HUES48 (cell line): Measurements from ENCODE around the gene HOMER2.
"Not testable (repeated sequence)": the region's sequence is repeated elsewhere in the genome, so short reads cannot be mapped to it uniquely, and the experiment has no call there.

Experiments
- H3K27ac ChIP-seq: one replicate; pipeline ENCODE4 v1.7.0; 2013; ENCODE audit warnings: low read depth, low read length, inconsistent platforms
- H3K27me3 ChIP-seq: 2 replicates; pipeline ENCODE4 v1.6.1; 2013; ENCODE audit warnings: mild to moderate bottlenecking, low read length; ENCODE audit not compliant: control insufficient read depth, insufficient read depth
- H3K36me3 ChIP-seq: 2 replicates; pipeline ENCODE4 v1.6.1; 2013; ENCODE audit warnings: low read length; ENCODE audit not compliant: control insufficient read depth, insufficient read depth
- H3K4me1 ChIP-seq: 2 replicates; pipeline ENCODE4 v1.6.1; 2013; ENCODE audit warnings: mild to moderate bottlenecking, low read length; ENCODE audit not compliant: control insufficient read depth, insufficient read depth
- H3K4me3 ChIP-seq: 2 replicates; pipeline ENCODE4 v1.5.1; 2013; ENCODE audit warnings: mild to moderate bottlenecking, low read depth, low read length
- H3K9ac ChIP-seq: 2 replicates; pipeline ENCODE4 v1.6.1; 2013; ENCODE audit warnings: mild to moderate bottlenecking, low read depth, low read length, moderate library complexity
- H3K9me3 ChIP-seq: 2 replicates; pipeline ENCODE4 v1.6.1; 2013; ENCODE audit warnings: low read length; ENCODE audit not compliant: control insufficient read depth, insufficient read depth

The HOMER2 gene

GRCh38 chr15:82830427-82831173 is 121.9 kb downstream of the HOMER2 start:
- H3K36me3 ChIP-seq = peaks cover 66% of the 10 kb centered on the region
- H3K4me3 ChIP-seq = no peak overlapping the region
- no peak overlapping the region for H3K9ac ChIP-seq
- H3K27me3 ChIP-seq = no peaks in the 10 kb centered on the region
- no peaks in the 10 kb centered on the region for H3K9me3 ChIP-seq
- H3K4me1 ChIP-seq = peaks cover 4% of the 10 kb centered on the region; the same call in 1 of the 2 replicates
- no peak overlapping the region for H3K27ac ChIP-seq

DNA sequence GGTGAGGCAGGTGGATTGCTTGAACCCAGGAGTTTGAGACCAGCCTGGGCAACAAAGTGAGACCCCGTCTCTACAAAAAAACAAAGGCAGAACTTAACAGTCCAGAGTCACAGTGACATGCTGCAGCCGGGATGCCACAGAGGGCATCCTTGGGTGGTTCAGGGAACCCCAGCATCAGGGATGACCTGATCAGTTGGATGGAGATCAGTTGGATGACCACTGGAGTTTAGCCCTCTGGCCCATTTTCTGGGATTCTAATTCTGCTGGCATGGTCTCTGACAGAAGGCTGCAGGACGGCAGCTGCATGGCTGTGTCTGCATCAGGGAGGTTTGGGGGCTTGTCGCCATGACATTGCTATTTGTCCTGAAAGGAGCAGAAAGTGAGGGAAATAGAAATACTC is 123.3 kb downstream of the HOMER2 start:
- Histone ChIP-seq H3K36me3 (peaks cover 62% of the 10 kb centered on the region), H3K9ac (no peak overlapping the region), H3K27ac (no peak overlapping the region), H3K4me1 (peaks cover 4% of the 10 kb centered on the region; the same call in 1 of the 2 replicates), H3K27me3 (no peaks in the 10 kb centered on the region), H3K9me3 (no peaks in the 10 kb centered on the region), H3K4me3 (no peak overlapping the region)

GRCh38 chr15:82828075-82828474 is 124.4 kb downstream of the HOMER2 start:
- H3K36me3 ChIP-seq = peaks cover 60% of the 10 kb centered on the region
- peaks cover 4% of the 10 kb centered on the region; the same call in 1 of the 2 replicates for H3K4me1 ChIP-seq
- H3K9me3 ChIP-seq = no peaks in the 10 kb centered on the region
- no peak overlapping the region for H3K4me3 ChIP-seq
- H3K27me3 ChIP-seq = no peaks in the 10 kb centered on the region
- H3K27ac ChIP-seq = no peak overlapping the region
- H3K9ac ChIP-seq = no peak overlapping the region

DNA sequence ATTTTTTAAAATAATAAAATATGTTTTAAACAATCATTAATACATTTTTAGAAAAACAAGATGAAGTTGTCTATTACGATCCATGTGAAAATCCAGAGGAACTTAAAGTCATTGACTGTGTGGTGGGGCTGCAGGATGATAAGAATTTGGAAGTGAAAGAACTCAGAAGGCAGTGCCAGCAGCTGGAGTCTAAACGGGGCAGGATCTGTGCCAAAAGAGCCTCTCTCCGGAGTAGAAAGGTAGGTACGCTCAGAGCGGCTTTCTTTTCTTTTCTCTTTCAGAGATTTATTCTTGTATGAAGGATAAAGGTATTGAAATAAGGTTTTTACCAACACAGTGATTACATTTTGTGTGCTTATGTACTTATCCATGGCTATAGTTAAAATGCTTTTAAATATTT is 129.5 kb downstream of the HOMER2 start:
- Histone ChIP-seq H3K9ac (no peak overlapping the region), H3K36me3 (peaks cover 59% of the 10 kb centered on the region), H3K27me3 (no peaks in the 10 kb centered on the region), H3K9me3 (no peaks in the 10 kb centered on the region), H3K4me1 (no peaks in the 10 kb centered on the region), H3K4me3 (no peak overlapping the region), H3K27ac (no peak overlapping the region)

DNA sequence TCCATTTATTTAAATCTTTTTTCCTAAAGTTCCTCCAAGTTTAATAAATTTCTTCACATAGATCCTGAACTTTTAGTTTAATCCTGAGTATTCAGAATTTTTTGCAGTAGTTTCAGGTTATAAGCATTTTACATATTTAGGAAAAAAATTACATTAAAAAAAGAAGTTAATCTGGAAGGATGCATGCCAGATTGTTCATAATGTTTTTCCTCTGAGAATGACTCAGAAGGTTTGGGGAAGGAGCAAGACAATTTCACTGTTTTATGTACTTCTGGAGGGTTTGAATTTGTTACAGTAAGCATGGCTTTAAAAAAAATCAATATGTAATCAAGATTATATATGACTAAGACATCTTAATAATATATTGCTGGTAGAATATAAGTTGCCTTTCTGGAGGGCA is 130.7 kb downstream of the HOMER2 start:
- not testable (repeated sequence) for H3K9me3 ChIP-seq, H3K27ac ChIP-seq, H3K9ac ChIP-seq, H3K4me3 ChIP-seq, H3K27me3 ChIP-seq, H3K4me1 ChIP-seq
- H3K36me3 ChIP-seq = peaks cover 55% of the 10 kb centered on the region

DNA sequence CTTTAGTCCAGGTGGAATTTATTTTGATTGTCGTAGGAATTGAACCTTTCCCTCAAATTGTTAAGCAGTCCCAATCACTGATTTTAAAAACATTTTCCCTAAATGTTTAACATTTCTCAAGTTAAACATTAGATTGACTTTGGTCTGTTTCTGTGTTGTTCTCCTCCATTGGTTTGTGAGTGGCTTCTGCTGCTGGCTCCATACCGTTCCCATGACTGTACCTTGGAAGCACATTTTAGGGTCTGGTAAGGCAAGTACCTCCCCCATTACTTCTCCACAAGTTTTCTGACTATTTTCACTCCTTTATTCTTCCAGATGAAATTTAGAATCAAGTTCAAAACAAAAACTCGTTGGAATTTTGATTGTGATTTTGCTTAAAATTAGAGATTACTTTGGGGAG is 131.1 kb downstream of the HOMER2 start:
- H3K36me3 ChIP-seq = peaks cover 50% of the 10 kb centered on the region
- not testable (repeated sequence) for H3K27ac ChIP-seq

DNA sequence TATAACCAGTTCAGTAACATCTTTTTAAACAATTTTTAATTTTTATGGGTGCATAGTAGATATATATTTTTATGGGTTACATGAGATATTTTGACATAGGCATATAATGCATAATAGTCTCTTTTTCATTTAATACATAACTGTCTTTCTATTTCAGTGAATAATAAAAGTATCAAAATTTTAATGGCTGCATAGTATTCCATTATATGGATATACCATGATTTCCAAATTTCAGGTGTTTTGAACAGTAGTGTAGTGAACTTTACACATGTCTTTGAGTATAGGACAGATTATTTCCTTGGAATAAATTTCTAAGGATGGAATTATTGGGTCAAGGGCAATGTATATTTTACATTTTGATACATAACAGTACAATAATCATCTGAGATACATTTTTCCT is 132.4 kb downstream of the HOMER2 start:
- H3K27ac ChIP-seq = no peak overlapping the region
- H3K9me3 ChIP-seq = no peaks in the 10 kb centered on the region
- H3K36me3 ChIP-seq = peaks cover 43% of the 10 kb centered on the region
- H3K9ac ChIP-seq = no peak overlapping the region
- H3K4me3 ChIP-seq = no peak overlapping the region
- H3K27me3 ChIP-seq = no peaks in the 10 kb centered on the region
- no peaks in the 10 kb centered on the region for H3K4me1 ChIP-seq

More for the DNA sequence above, 131.1 kb downstream of the HOMER2 start:
- not testable (repeated sequence) for H3K9ac ChIP-seq, H3K4me3 ChIP-seq, H3K27me3 ChIP-seq, H3K4me1 ChIP-seq, H3K9me3 ChIP-seq

DNA sequence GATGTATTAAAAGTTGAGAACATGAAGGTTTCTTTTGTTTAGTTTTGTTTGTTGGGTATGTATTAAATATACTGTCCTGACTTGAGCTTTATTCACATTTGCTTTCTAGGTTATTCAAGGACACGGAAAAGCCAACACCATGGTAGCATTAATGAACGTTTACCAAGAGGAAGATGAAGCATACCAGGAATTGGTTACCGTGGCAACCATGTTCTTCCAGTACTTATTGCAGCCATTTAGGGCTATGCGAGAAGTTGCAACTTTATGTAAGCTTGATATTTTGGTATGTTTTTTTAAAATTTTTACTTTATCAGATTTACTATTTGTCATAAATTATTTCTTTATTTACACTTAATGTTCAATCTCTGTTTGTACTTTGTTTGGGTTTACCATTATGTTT is 139.5 kb downstream of the HOMER2 start:
- Histone ChIP-seq H3K27me3 (no peaks in the 10 kb centered on the region), H3K4me1 (peaks cover 16% of the 10 kb centered on the region), H3K4me3 (no peak overlapping the region), H3K9ac (no peak overlapping the region), H3K27ac (no peak overlapping the region), H3K9me3 (no peaks in the 10 kb centered on the region), H3K36me3 (peaks cover 18% of the 10 kb centered on the region)

- Histone ChIP-seq H3K4me1 (peaks cover 16% of the 10 kb centered on the region), H3K27ac (peak overlapping the region; percentile 5), H3K36me3 (peaks cover 11% of the 10 kb centered on the region), H3K4me3 (peak overlapping the region; percentile 83), H3K27me3 (no peaks in the 10 kb centered on the region), H3K9me3 (no peaks in the 10 kb centered on the region), H3K9ac (peak overlapping the region; percentile 20)
These were observed 141.6 kb downstream of the HOMER2 start for GRCh38 chr15:82810890-82811426.

DNA sequence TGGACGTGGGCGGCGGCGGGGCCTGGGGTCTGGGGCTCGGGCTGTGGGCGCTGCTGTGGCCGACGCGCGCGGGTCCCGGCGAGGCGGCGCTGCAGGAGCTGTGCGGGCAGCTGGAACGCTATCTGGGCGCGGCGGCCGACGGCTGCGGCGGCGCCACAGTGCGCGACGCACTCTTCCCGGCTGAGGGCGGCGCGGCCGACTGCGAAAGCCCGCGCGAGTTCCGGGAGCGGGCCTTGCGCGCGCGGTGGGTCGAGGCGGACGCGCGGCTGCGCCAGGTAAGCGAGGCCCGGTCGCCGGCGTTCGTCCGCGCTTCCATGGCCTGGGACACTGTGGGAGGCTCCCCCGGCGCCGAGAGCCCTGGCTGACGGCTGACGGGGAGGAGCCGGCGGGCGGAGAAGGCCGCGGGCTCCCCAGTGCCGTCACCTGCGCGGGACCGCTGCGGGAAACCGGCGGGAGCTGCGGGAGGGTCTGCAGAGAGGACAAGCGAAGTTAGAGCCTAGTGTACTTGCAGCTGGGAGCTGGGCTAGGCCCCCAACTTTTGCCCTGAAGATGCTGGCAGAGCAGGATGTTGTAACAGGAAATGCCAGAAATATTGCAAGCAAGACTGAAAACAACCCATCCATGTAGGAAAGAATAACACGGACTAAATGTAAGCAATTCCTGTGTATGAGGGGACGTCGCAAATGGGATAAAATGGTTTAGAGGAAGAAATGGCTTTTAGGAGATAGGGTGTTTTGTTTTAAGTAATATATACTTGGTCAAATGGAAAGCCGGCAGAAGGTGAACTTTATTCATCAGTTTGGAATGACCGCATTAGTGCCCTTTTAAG is 142.2 kb downstream of the HOMER2 start:
- peak overlapping the region; percentile 88 for H3K27ac ChIP-seq
- H3K9ac ChIP-seq = peak overlapping the region; percentile 20
- no peaks in the 10 kb centered on the region for H3K27me3 ChIP-seq
- H3K36me3 ChIP-seq = peaks cover 10% of the 10 kb centered on the region
- H3K4me3 ChIP-seq = peak overlapping the region; percentile 83
- H3K9me3 ChIP-seq = no peaks in the 10 kb centered on the region
- peaks cover 16% of the 10 kb centered on the region for H3K4me1 ChIP-seq
